CD4-positive, alpha-beta T cell (primary cell): Measurements from ENCODE around the gene GRK5. TPM values are rescaled to one million over a fixed set of nuclear protein-coding genes. Genes with fewer than 3 reads are reported as not detected.

Experiments used
- ATAC-seq: fragments of 200-7000 bp; cut with Tn5 transposase; one replicate; pipeline ENCODE4 v1.10.0; 2022; ENCODE audit warnings: mild to moderate bottlenecking; ENCODE audit not compliant: poor library complexity
- CTCF ChIA-PET: fragments of 350-600 bp; sonication (Branson Sonifier 250); formaldehyde crosslinking; loops from one replicate; lab custom pipeline; 2021; ENCODE audit warnings: antibody characterized with exemption, inconsistent platforms; lab: Charles Lee
- POLR2A ChIA-PET: fragments of 350-600 bp; sonication (Branson Sonifier 250); formaldehyde crosslinking; loops from one replicate; lab custom pipeline; 2021; ENCODE audit warnings: antibody characterized with exemption, inconsistent platforms; lab: Charles Lee
- DNase-seq, 14 experiments: peaks; one replicate each; pipeline ENCODE4 v3.0.0-alpha.2; 2013 to 2020; ENCODE audit warnings: mixed read lengths in 2 of 14
- H3K27ac ChIP-seq, 2 donors: one replicate each; pipeline versions ENCODE4 v1.5.1 to v1.7.0; 2013; ENCODE audit warnings: low read length in 2 of 2, low read depth in 1 of 2, mild to moderate bottlenecking in 1 of 2
- H3K27me3 ChIP-seq, 2 experiments: 1 replicate in 1 of 2; 2 replicates in 1 of 2; pipeline versions ENCODE4 v1.6.1 to v1.7.0; 2013; ENCODE audit warnings: low read length in 2 of 2, control low read depth in 1 of 2, mild to moderate bottlenecking in 1 of 2, moderate library complexity in 1 of 2; ENCODE audit not compliant: insufficient read depth in 2 of 2, control insufficient read depth in 1 of 2
- H3K36me3 ChIP-seq: one replicate; pipeline ENCODE4 v1.6.1; 2013; ENCODE audit warnings: low read length, control low read depth; ENCODE audit not compliant: insufficient read depth
- H3K4me1 ChIP-seq: one replicate; pipeline ENCODE4 v1.6.1; 2013; ENCODE audit warnings: low read length, control low read depth; ENCODE audit not compliant: insufficient read depth
- H3K4me3 ChIP-seq: one replicate; pipeline ENCODE4 v1.5.1; 2013; ENCODE audit warnings: mild to moderate bottlenecking, low read length, moderate library complexity
- H3K9me3 ChIP-seq, 2 experiments: 1 replicate in 1 of 2; 2 replicates in 1 of 2; pipeline versions ENCODE4 v1.6.1 to v1.7.0; 2013; ENCODE audit warnings: low read length in 2 of 2, mild to moderate bottlenecking in 2 of 2, control low read depth in 1 of 2, moderate library complexity in 1 of 2; ENCODE audit not compliant: control insufficient read depth in 1 of 2, insufficient read depth in 1 of 2
- H3K27ac Mint-ChIP-seq: one replicate; pipeline ENCODE4 v1.8.0; 2020; ENCODE audit warnings: mixed read lengths
- H3K27me3 Mint-ChIP-seq: one replicate; pipeline ENCODE4 v1.8.0; 2021; ENCODE audit warnings: mixed read lengths
- H3K36me3 Mint-ChIP-seq: one replicate; pipeline ENCODE4 v1.8.0; 2021; ENCODE audit warnings: low read depth, mixed read lengths
- H3K4me1 Mint-ChIP-seq: one replicate; pipeline ENCODE4 v1.8.0; 2021; ENCODE audit warnings: low read depth, mixed read lengths
- H3K4me3 Mint-ChIP-seq: one replicate; pipeline ENCODE4 v1.8.0; 2020; ENCODE audit warnings: mild to moderate bottlenecking, mixed read lengths
- H3K9me3 Mint-ChIP-seq: one replicate; pipeline ENCODE4 v1.8.0; 2020; ENCODE audit warnings: mixed read lengths
- CTCF ChIP-seq: fragments of 200-600 bp; IDR thresholded peaks from one replicate; pipeline ENCODE4 v1.8.0; 2022; ENCODE audit warnings: antibody characterized with exemption, mild to moderate bottlenecking
- intact Hi-C, 2 experiments: fragments of 100-400 bp; cut with DNase I in 1 of 2; cut with micrococcal nuclease in 1 of 2; formaldehyde crosslinking; loops; one replicate each; pipeline versions ENCODE4 v1.15.1 to v1.9.0; 2023 to 2025; cut with DNase I, micrococcal nuclease
- total RNA-seq, 174 experiments: library from RNA in 2 of 174; stranded (reverse) in 2 of 174; gene quantifications; one replicate each; pipeline ENCODE4 v1.2.3 and lab custom pipeline; 2021 to 2026

GRK5 gene
- total RNA-seq, 2 experiments from 2014 or later = 19.2 to 20.8 TPM

DNA sequence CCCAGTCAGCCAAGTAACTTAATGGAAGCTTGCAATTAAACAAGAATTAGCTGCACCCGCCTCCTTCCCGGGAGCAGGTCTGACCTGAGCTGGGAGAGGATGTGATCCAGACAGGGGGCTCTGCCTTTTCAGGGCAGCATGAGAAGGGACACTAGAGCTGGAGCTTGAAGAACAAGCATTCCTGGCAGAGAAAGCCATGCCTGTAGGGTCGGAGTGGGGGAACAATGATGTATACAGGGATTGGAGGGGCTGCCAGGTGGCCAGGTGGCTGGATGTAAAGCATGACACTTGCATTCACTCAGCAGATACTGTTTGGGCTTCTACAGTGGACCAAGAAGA lies 112.5 kb downstream of the GRK5 start:
- no peaks in the 10 kb centered on the region for H3K36me3 ChIP-seq
- Mint-ChIP-seq H3K9me3 (no peaks in the 10 kb centered on the region), H3K4me1 (peaks cover 36% of the 10 kb centered on the region), H3K27ac (no peak overlapping the region), H3K36me3 (peaks cover 5% of the 10 kb centered on the region), H3K4me3 (no peak overlapping the region), H3K27me3 (no peaks in the 10 kb centered on the region)
- ATAC-seq (no peak), DNase-seq (no peak)
- no peak overlapping the region for H3K27ac ChIP-seq
- CTCF ChIA-PET = interaction anchor here (0.7 kb wide), 1 partner anchor 12 kb away, joined by 3 read pairs; no protein-coding TSS in a partner anchor
- no peaks in the 10 kb centered on the region for H3K9me3 ChIP-seq
- POLR2A ChIA-PET = interaction anchor here (0.5 kb wide), 1 partner anchor 519 kb away, joined by 3 read pairs; no protein-coding TSS in a partner anchor
- intact Hi-C loops = no loop called here
- H3K27me3 ChIP-seq = no peaks in the 10 kb centered on the region
- no peak for TF ChIP-seq CTCF
- no peak overlapping the region for H3K4me3 ChIP-seq
- peaks cover 12% of the 10 kb centered on the region for H3K4me1 ChIP-seq

GRCh38 chr10:119320981-119321380 lies 113.6 kb downstream of the GRK5 start:
- Mint-ChIP-seq H3K36me3 (peaks cover 5% of the 10 kb centered on the region), H3K9me3 (no peaks in the 10 kb centered on the region), H3K27me3 (no peaks in the 10 kb centered on the region), H3K4me1 (peaks cover 25% of the 10 kb centered on the region), H3K27ac (no peak overlapping the region), H3K4me3 (no peak overlapping the region)
- H3K4me1 ChIP-seq = peaks cover 1% of the 10 kb centered on the region
- no peak for TF ChIP-seq CTCF
- no peak overlapping the region for H3K27ac ChIP-seq
- H3K4me3 ChIP-seq = no peak overlapping the region
- peak in 1 of 14 experiments; percentile 33 for DNase-seq
- ChIA-PET POLR2A (no interaction called here), CTCF (interaction anchor here (1.6 kb wide), 1 partner anchor 15 kb away, joined by 3 read pairs; no protein-coding TSS in a partner anchor)
- no peaks in the 10 kb centered on the region for H3K36me3 ChIP-seq
- H3K27me3 ChIP-seq = no peaks in the 10 kb centered on the region
- H3K9me3 ChIP-seq = no peaks in the 10 kb centered on the region
- no peak for ATAC-seq
- intact Hi-C loops = no loop called here

DNA sequence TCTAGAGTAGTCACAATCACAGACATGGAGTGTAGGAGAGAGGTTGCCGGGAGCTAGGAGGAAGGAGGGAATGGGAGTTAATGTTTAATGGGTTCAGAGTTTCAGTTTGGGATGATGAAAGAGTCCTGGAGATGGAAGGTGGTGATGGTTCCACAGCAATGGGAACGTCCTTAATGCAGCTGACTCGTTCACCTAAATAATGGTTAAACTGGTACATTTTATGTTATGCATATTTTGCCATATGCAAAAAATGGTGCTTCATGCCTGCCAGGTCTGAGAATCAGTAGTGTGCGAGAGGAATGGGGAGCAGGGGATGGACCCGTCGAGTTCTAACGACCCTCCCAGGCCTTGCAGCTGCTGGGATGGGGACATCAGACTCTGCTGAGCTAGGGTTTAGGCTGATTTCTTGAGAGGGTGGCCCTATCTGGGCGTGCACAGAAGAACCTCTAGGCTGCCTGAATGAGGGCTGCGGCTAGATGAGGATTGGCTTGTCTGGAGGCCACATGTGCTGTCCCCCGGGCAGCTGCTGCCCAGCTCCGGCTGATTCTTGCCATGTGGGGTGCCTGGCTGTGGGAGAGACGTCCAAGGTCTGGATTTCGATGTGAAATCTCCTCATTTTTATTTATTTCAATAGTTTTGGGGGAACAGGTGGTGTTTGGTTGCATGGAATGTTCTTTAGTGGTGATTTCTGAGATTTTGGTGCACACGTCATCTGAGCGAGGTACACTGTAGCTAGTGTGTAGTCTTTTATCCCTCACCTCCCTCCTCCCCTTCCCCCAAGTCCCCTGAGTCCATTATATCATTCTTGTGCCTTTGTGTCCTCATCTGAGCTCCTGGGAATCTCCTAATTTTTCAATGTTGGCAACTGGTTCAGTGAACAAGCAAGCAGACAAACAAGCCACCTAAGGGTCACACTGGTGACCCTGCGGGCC lies 116.0 kb downstream of the GRK5 start:
- H3K4me1 Mint-ChIP-seq = peaks cover 23% of the 10 kb centered on the region
- POLR2A ChIA-PET = no interaction called here

More for the DNA sequence above, 116.0 kb downstream of the GRK5 start:
- no peak for TF ChIP-seq CTCF
- H3K27ac ChIP-seq = no peak overlapping the region
- H3K27me3 ChIP-seq = no peaks in the 10 kb centered on the region
- intact Hi-C loops = no loop called here
- H3K9me3 Mint-ChIP-seq = no peaks in the 10 kb centered on the region
- no peaks in the 10 kb centered on the region for H3K9me3 ChIP-seq
- H3K4me1 ChIP-seq = no peaks in the 10 kb centered on the region
- DNase-seq (no peak), ATAC-seq (no peak)
- H3K4me3 Mint-ChIP-seq = no peak overlapping the region
- no peak overlapping the region for H3K4me3 ChIP-seq
- H3K27me3 Mint-ChIP-seq = no peaks in the 10 kb centered on the region
- H3K27ac Mint-ChIP-seq = no peak overlapping the region
- CTCF ChIA-PET = interaction anchor here (1.1 to 1.2 kb wide), 2 partner anchors 10 to 55 kb away, joined by 3 read pairs; no protein-coding TSS in a partner anchor
- peaks cover 5% of the 10 kb centered on the region for H3K36me3 Mint-ChIP-seq
- peaks cover 6% of the 10 kb centered on the region for H3K36me3 ChIP-seq
